Measurements from ENCODE around the gene PDE11A.

Gene PDE11A

DNA sequence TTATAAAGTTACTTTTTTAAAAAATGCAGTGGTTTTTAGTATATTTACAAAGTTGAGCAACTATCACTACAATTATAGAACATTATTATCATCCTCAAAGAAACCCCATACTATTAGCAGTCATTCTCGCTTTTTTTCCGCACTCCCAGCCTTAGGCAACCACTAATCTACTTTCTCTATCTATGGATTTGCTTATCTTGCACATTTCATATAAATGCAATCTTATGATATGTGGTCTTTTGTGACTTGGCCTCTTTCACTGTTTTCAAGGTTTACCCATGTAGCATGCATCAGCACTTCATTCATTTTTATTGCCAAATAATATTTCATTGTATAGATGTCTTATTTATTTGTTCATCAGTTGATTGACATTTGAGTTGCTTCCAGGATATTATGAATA, 406.6 kb downstream of the PDE11A start:
- no peak for TF ChIP-seq POLR2A (IDR thresholded peaks at IDR 0.05; ENCODE audit: low read length)
- TF ChIP-seq GATA1 (IDR thresholded peaks at IDR 0.05; ENCODE audit: low read depth, low read length) = no peak
- DNase-seq = no peak

- TF ChIP-seq GATA1 (IDR thresholded peaks at IDR 0.05; ENCODE audit: low read depth, low read length) = no peak
- no peak for TF ChIP-seq POLR2A (IDR thresholded peaks at IDR 0.05; ENCODE audit: low read length)
- DNase-seq = no peak
These were observed 407.2 kb downstream of the PDE11A start for GRCh38 chr2:177665328-177665727.

DNA sequence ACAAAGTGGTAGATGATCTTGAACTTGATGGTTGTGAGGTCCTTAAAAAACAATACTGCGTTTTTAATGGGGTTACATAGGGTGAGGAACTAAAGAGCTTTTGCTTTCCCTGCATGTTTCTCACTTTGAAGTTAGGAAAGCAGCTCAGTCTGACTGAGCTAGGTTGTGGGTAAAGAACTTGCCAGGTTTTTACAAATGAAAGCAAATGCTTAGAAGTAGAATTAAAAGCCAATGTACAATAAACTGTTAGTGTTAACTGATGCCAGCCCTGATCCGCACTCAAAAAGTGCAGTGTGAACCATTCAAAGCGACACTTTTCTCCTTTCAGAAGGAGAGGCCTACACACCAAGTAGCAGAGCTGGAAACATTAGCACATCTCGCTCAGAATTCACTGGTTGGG, 409.7 kb downstream of the PDE11A start:
- no peak for DNase-seq
- TF ChIP-seq POLR2A (IDR thresholded peaks at IDR 0.05; ENCODE audit: low read length) = no peak
- TF ChIP-seq GATA1 (IDR thresholded peaks at IDR 0.05; ENCODE audit: low read depth, low read length) = no peak

- TF ChIP-seq GATA1 (IDR thresholded peaks at IDR 0.05; ENCODE audit: low read depth, low read length) = no peak
- TF ChIP-seq POLR2A (IDR thresholded peaks at IDR 0.05; ENCODE audit: low read length) = no peak
- no peak for DNase-seq
These were observed 411.8 kb downstream of the PDE11A start for GRCh38 chr2:177660742-177661141.

- DNase-seq = no peak
- no peak for TF ChIP-seq POLR2A (IDR thresholded peaks at IDR 0.05; ENCODE audit: low read length)
- TF ChIP-seq GATA1 (IDR thresholded peaks at IDR 0.05; ENCODE audit: low read depth, low read length) = no peak
These were observed 414.3 kb downstream of the PDE11A start for GRCh38 chr2:177658309-177658708.

DNA sequence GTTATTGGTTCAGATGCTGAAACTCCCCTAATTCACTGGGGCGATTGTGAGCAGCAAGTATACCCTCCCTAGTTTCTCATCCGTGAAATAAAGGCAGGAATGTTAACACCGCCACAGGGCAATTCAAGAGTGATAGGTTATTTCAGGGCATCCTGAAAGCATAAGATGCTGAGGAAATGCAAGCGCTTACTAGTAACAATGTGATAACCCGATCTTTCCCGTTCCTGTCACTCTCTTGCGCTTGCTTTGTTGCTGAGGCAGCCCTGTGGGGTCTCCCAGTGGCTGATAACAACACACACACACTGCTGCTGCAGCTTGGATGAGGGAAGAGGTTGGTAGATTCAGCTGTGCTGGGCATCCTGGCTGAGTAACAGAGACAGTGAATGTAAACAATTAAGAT, 420.7 kb downstream of the PDE11A start:
- no peak for DNase-seq

DNA sequence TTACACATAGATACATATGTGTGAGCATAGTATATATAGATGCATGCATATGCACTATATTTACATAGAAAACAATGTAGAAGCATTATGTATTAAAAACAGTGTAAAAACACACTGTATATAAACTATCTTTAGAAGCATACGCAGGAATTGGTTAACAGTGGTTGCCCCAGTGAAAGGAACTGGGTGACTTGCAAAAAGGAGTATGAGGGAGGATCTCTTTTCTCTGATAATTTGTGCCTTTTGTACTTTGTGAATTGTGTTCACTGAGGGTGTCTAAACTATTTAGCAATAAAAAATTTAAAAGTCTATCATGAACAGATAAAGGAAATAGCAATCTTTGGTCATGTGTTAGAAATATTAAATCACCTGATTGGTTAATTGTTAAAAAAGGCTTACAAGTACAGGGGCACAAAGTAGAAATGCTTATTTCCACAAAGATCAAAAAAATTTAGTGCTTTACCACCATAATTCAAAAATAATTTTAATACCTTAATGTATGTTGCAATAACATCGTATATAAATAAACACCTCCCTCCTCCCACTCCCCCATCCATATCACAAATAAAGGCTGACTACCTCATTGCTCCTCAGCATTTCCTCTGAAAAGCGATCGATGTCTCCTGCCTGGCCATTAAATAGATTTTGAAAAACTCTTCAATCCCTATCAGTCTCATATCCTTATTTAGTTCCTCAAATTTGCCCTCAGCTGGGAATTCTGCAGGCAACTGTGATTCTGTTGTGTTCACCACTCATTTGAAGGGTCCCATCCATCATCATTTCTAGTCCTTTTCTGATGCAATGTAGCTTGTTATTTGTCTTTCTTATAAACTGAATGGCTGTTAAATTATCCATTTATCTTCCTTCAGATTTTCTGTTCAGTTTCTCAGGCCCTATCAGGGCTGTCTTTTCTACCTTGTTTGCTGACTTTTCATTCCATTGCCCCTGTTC, 422.7 kb downstream of the PDE11A start:
- no peak for DNase-seq
- TF ChIP-seq GATA1 (IDR thresholded peaks at IDR 0.05; ENCODE audit: low read depth, low read length) (no peak), POLR2A (IDR thresholded peaks at IDR 0.05; ENCODE audit: low read length) (no peak)

More for the DNA sequence above, 420.7 kb downstream of the PDE11A start:
- TF ChIP-seq GATA1 (IDR thresholded peaks at IDR 0.05; ENCODE audit: low read depth, low read length) = no peak
- TF ChIP-seq POLR2A (IDR thresholded peaks at IDR 0.05; ENCODE audit: low read length) = no peak

DNA sequence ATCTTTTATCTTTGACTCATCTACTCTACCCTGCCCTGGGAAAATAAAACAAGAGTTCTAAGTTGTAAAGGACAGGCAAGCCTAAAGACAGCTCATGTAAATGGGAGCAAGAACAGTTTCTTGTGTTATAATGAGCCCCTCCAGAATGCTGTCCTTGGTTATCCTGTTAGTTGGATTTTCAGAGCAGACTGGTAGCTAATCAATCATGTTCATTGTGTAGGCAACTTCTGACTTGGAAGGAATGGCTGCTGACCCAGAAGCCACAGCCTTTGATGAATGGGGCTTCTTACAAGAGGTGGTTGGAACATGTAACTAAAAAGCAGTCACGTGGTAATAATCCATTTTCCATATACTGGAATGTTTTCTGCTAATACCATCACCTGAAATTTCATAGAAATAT, 425.8 kb downstream of the PDE11A start:
- TF ChIP-seq GATA1 (IDR thresholded peaks at IDR 0.05; ENCODE audit: low read depth, low read length) (no peak), POLR2A (IDR thresholded peaks at IDR 0.05; ENCODE audit: low read length) (no peak)
- no peak for DNase-seq

GRCh38 chr2:177646241-177646640, 426.3 kb downstream of the PDE11A start:
- TF ChIP-seq POLR2A (IDR thresholded peaks at IDR 0.05; ENCODE audit: low read length) (no peak), GATA1 (IDR thresholded peaks at IDR 0.05; ENCODE audit: low read depth, low read length) (no peak)
- peak; percentile 32 to 76 for DNase-seq

- DNase-seq = no peak
- no peak for TF ChIP-seq GATA1 (IDR thresholded peaks at IDR 0.05; ENCODE audit: low read depth, low read length)
- TF ChIP-seq POLR2A (IDR thresholded peaks at IDR 0.05; ENCODE audit: low read length) = no peak
These were observed 431.2 kb downstream of the PDE11A start for GRCh38 chr2:177641331-177641730.

DNA sequence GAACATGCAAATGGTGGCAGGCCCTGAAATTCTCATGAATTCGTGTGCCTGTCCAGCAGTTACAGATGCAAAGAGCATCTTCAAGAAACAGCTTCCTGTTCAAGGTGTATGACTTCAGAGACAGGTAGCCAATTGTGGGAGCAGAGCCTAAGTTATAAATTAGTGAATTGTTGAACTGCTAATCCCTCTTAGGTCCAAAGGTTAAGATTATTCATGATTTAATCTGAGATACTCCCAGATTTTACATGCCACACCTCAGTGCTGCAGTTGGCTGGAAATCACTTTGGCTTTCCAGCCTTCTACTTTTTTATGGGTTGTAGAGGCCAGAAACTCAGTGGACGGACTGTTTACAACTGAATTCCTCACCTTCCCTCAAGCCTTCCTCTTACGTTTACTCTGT, 432.2 kb downstream of the PDE11A start:
- no peak for TF ChIP-seq POLR2A (IDR thresholded peaks at IDR 0.05; ENCODE audit: low read length)
- no peak for TF ChIP-seq GATA1 (IDR thresholded peaks at IDR 0.05; ENCODE audit: low read depth, low read length)
- no peak for DNase-seq

DNA sequence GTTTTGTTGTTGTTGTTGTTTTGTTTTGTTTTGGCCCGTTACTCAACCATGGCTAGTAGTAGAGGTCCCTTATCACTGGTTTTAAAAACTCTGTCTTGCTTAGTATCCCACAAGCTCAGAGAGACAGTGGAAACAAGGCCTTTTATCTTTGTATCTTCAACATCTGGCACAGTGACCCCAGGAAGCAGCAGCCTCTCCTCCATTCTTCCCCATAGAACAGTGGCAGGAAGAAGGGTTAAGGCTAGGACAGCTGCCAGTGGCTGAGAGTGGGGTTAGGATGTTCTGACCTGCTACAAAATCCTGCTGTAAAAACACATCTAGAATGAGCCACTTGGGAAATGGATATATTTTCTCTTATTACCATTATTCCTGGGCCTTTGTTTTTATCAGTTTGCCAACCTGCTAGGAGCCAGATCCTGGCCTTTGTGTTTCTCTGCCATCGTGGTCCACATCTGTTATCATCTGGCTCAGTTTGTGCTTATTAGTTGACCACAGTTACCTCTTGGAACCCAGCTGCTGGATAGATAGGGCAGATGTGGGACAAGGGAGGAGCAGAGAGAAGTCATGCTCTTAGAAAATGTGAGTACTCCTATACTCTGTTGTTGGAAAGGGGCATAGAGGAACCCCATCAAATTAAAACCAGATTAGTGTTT, 433.2 kb downstream of the PDE11A start:
- DNase-seq = peak; percentile 62 to 93
- TF ChIP-seq GATA1 (IDR thresholded peaks at IDR 0.05; ENCODE audit: low read depth, low read length) (peak; percentile 56), POLR2A (IDR thresholded peaks at IDR 0.05; ENCODE audit: low read length) (no peak)

- DNase-seq = no peak
- no peak for TF ChIP-seq POLR2A (IDR thresholded peaks at IDR 0.05; ENCODE audit: low read length)
- no peak for TF ChIP-seq GATA1 (IDR thresholded peaks at IDR 0.05; ENCODE audit: low read depth, low read length)
These were observed 434.1 kb downstream of the PDE11A start for GRCh38 chr2:177638507-177638906.

GRCh38 chr2:177636672-177637071, 435.9 kb downstream of the PDE11A start:
- DNase-seq = peak; percentile 31 to 46
- TF ChIP-seq GATA1 (IDR thresholded peaks at IDR 0.05; ENCODE audit: low read depth, low read length) = no peak
- no peak for TF ChIP-seq POLR2A (IDR thresholded peaks at IDR 0.05; ENCODE audit: low read length)
